GM12878 (cell line): ENCODE results near the gene COL9A3. TPM values are rescaled to one million over a fixed set of nuclear protein-coding genes. Genes with fewer than 3 reads are reported as not detected.

ENCODE experiments used
- ATAC-seq: fragments of 200-7000 bp; cut with Tn5 transposase; 3 replicates; pipeline ENCODE4 v1.9.1; 2020; ENCODE audit warnings: mild to moderate bottlenecking, moderate library complexity
- BruUV-seq: library from RNA; stranded (reverse); fragments of 400-500 nt; replicated peaks from 2 replicates; lab custom pipeline; 2021; lab: Mats Ljungman, UMichigan
- CTCF ChIA-PET: fragments of 300-600 bp; sonication (Branson Sonifier 250); formaldehyde crosslinking; extraction: SDS; loops from one replicate; lab custom pipeline; 2021; ENCODE audit warnings: inconsistent platforms; lab: Yijun Ruan, JAX
- POLR2A ChIA-PET: fragments of 350-600 bp; formaldehyde crosslinking; extraction: SDS; loops from one replicate; lab custom pipeline; 2021; ENCODE audit warnings: inconsistent platforms; lab: Charles Lee
- RAD21 ChIA-PET: fragments of 300-600 bp; sonication (Branson Sonifier 250); formaldehyde crosslinking; loops from one replicate; lab custom pipeline; 2023; ENCODE audit warnings: antibody characterized with exemption; ENCODE audit not compliant: unreplicated experiment; lab: Charles Lee
- SMC1A ChIA-PET: fragments of 300-600 bp; sonication (Branson Sonifier 250); formaldehyde crosslinking; loops from one replicate; lab custom pipeline; 2023; ENCODE audit not compliant: unreplicated experiment, uncharacterized antibody; lab: Charles Lee
- DNase-seq: peaks from one replicate; pipeline ENCODE4 v3.0.0-alpha.2; 2011; ENCODE audit warnings: low read depth, low spot score
- FAIRE-seq: peaks from 3 replicates; lab custom pipeline; 2011; peaks lifted over from hg19 to GRCh38; lab: Jason Lieb, UNC
- H2AFZ ChIP-seq: 2 replicates; pipeline ENCODE4 v1.6.0; 2011; ENCODE audit warnings: low read depth, low read length, control low read depth; ENCODE audit not compliant: control insufficient read depth
- H3K27ac ChIP-seq: 2 replicates; pipeline ENCODE4 v1.5.1; 2011; ENCODE audit warnings: control low read depth; ENCODE audit not compliant: control insufficient read depth, insufficient read depth
- H3K27me3 ChIP-seq, 2 experiments: replicated peaks in 1 of 2; 2 replicates each; pipeline versions ENCODE4 v1.6.0 to v1.6.1; 2011; ENCODE audit warnings: low read length in 1 of 2; ENCODE audit not compliant: control insufficient read depth in 2 of 2, insufficient read depth in 2 of 2
- H3K36me3 ChIP-seq, 2 experiments: 2 replicates each; pipeline ENCODE4 v1.5.1; 2011; ENCODE audit warnings: low read length in 1 of 2; ENCODE audit not compliant: control insufficient read depth in 2 of 2, insufficient read depth in 2 of 2
- H3K4me1 ChIP-seq: 2 replicates; pipeline ENCODE4 v1.6.1; 2011; ENCODE audit warnings: mild to moderate bottlenecking, low read length, moderate library complexity, mixed read lengths; ENCODE audit not compliant: control insufficient read depth, insufficient read depth
- H3K4me2 ChIP-seq: 2 replicates; pipeline ENCODE4 v1.6.0; 2011; ENCODE audit warnings: control low read depth; ENCODE audit not compliant: control insufficient read depth, insufficient read depth
- H3K4me3 ChIP-seq: fragments of 200-600 bp; sonication (generic); 2 replicates; pipeline ENCODE4 v1.5.1; 2016
- H3K79me2 ChIP-seq: 2 replicates; pipeline ENCODE4 v1.6.0; 2011; ENCODE audit warnings: low read length; ENCODE audit not compliant: control insufficient read depth, insufficient read depth
- H3K9ac ChIP-seq: 2 replicates; pipeline ENCODE4 v1.8.0; 2011; ENCODE audit warnings: low read length, control low read depth, mixed read lengths; ENCODE audit not compliant: control insufficient read depth, insufficient read depth
- H3K9me3 ChIP-seq: replicated peaks from 3 replicates; pipeline ENCODE4 v1.5.1; 2011; ENCODE audit warnings: mild to moderate bottlenecking, low read length; ENCODE audit not compliant: control insufficient read depth, insufficient read depth
- H4K20me1 ChIP-seq: 2 replicates; pipeline ENCODE4 v1.6.0; 2011; ENCODE audit not compliant: control insufficient read depth, insufficient read depth
- CBFB ChIP-seq: IDR thresholded peaks from 2 replicates; pipeline ENCODE4 v1.6.1; 2016; ENCODE audit warnings: antibody characterized with exemption, low read depth
- CTCF ChIP-seq, 3 experiments: IDR thresholded peaks in 2 of 3; conservative IDR thresholded peaks in 1 of 3; 2 replicates each; pipeline ENCODE4 v1.5.1; 2011; ENCODE audit warnings: low read depth in 3 of 3, low read length in 3 of 3, mild to moderate bottlenecking in 3 of 3, control low read depth in 2 of 3, moderate library complexity in 2 of 3, inconsistent platforms in 1 of 3, mixed read lengths in 1 of 3; ENCODE audit not compliant: control insufficient read depth in 2 of 3, insufficient read depth in 1 of 3; ENCODE audit errors: extremely low read depth in 1 of 3
- GABPA ChIP-seq: IDR thresholded peaks from 2 replicates; pipeline ENCODE4 v1.6.1; 2014; ENCODE audit warnings: antibody characterized with exemption, low read depth, mild to moderate bottlenecking, inconsistent platforms
- LARP7 ChIP-seq: fragments of 450-650 bp; IDR thresholded peaks from 2 replicates; pipeline ENCODE4 v1.6.1; 2017; ENCODE audit warnings: mild to moderate bottlenecking
- MTA3 ChIP-seq: IDR thresholded peaks from 2 replicates; pipeline ENCODE4 v1.6.1; 2012; ENCODE audit warnings: low read length, inconsistent platforms, borderline replicate concordance
- NFIC ChIP-seq: IDR thresholded peaks from 2 replicates; pipeline ENCODE4 v1.6.1; 2012; ENCODE audit warnings: low read depth, mild to moderate bottlenecking, inconsistent platforms, low read length, moderate library complexity
- RB1 ChIP-seq: fragments of 450-650 bp; formaldehyde crosslinking; IDR thresholded peaks from 2 replicates; pipeline ENCODE4 v1.6.1; 2017; ENCODE audit warnings: mild to moderate bottlenecking, borderline replicate concordance
- SPI1 ChIP-seq: IDR thresholded peaks from 2 replicates; pipeline ENCODE4 v1.6.1; 2011; ENCODE audit warnings: low read depth, mild to moderate bottlenecking, low read length, moderate library complexity, borderline replicate concordance; ENCODE audit not compliant: insufficient read depth
- WGBS: methylation state at CpG from one replicate; pipeline ENCODE4 v1.1.6; 2016; ENCODE audit warnings: low lambda C conversion rate; ENCODE audit not compliant: insufficient replicate concordance, insufficient coverage; ENCODE audit errors: missing lambda C conversion rate; 5-methylcytosine and 5-hydroxymethylcytosine counted together
- in situ Hi-C: fragments of 300-500 bp; cut with MboI; formaldehyde crosslinking; loops from 9 replicates; pipeline ENCODE4 v1.14.3; 2018; ENCODE audit warnings: mixed read lengths
- intact Hi-C: fragments of 100-400 bp; cut with micrococcal nuclease; formaldehyde crosslinking; loops from one replicate; pipeline ENCODE4 v1.14.2; 2022; ENCODE audit not compliant: unreplicated experiment
- polyA plus RNA-seq, 11 experiments: library from polyadenylated mRNA; depleted of rRNA in 4 of 11; unstranded in 6 of 11; stranded (reverse) in 5 of 11; fragments of >200 nt; fragmentation: Nextera tagmentation in 4 of 11; fragmentation: Illumina TruSeq in 1 of 11; extraction: Ambion mirVana in 4 of 11; extraction: Trizol in 1 of 11; gene quantifications; 1 replicate in 1 of 11; 2 replicates in 10 of 11; pipeline versions ENCODE4 v1.2.1 to v1.2.3, GENCODE V29; 2011 to 2016; ENCODE audit warnings: inconsistent platforms in 2 of 11, missing spikeins in 2 of 11, low read depth in 1 of 11
- total RNA-seq, 4 experiments: library from RNA; depleted of rRNA in 3 of 4; stranded (reverse); fragments of >200 nt in 3 of 4; fragmentation: Illumina TruSeq in 1 of 4; extraction: Trizol in 1 of 4; gene quantifications; 2 replicates each; pipeline versions ENCODE4 v1.2.1 to v1.2.3, GENCODE V29; 2013 to 2021
- TF ChIP-seq, protein P1 (sequence below): fragments of 450-650 bp; IDR thresholded peaks from 2 replicates; pipeline ENCODE4 v1.6.1; 2014; ENCODE audit warnings: mild to moderate bottlenecking

Gene COL9A3
- total and polyA plus RNA-seq, 10 of the 15 experiments (the other 5 are each of a cell fraction or from before 2014, with no cell fraction given): 0.09 to 1.7 (median 0.63) TPM; not detected in 1

- peak; percentile 32 for ATAC-seq
- intact Hi-C loops (no loop called here), in situ Hi-C loops (no loop called here)
- Histone ChIP-seq H3K4me1 (peaks cover 18% of the 10 kb centered on the region), H3K9ac (peak overlapping the region; percentile 57), H3K79me2 (peaks cover 25% of the 10 kb centered on the region), H3K9me3 (no peaks in the 10 kb centered on the region), H3K27ac (no peak overlapping the region), H2AFZ (peak overlapping the region; percentile 85), H3K4me2 (peak overlapping the region; percentile 92), H4K20me1 (no peaks in the 10 kb centered on the region), H3K27me3 (no peaks in the 10 kb centered on the region), H3K36me3 (peaks cover 8 to 16% of the 10 kb centered on the region in 2 experiments), H3K4me3 (peak overlapping the region; percentile 96)
- SMC1A ChIA-PET: interaction anchor here (0.9 kb wide), 1 partner anchor 9 kb away, joined by 4 read pairs; no protein-coding TSS in a partner anchor
- FAIRE-seq: no peak
- DNase-seq: no peak
- WGBS: 8% methylated on average over 15 of the region's 25 CpGs
- CTCF ChIA-PET: interaction anchor here (0.6 to 1.3 kb wide), 2 partner anchors 10 to 304 kb away, joined by 3 read pairs; no protein-coding TSS in a partner anchor
- TF ChIP-seq, protein P1, sequence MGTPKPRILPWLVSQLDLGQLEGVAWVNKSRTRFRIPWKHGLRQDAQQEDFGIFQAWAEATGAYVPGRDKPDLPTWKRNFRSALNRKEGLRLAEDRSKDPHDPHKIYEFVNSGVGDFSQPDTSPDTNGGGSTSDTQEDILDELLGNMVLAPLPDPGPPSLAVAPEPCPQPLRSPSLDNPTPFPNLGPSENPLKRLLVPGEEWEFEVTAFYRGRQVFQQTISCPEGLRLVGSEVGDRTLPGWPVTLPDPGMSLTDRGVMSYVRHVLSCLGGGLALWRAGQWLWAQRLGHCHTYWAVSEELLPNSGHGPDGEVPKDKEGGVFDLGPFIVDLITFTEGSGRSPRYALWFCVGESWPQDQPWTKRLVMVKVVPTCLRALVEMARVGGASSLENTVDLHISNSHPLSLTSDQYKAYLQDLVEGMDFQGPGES: no peak
- TF ChIP-seq MTA3 (no peak), NFIC (no peak), SPI1 (no peak), RB1 (peak; percentile 19; the same call in 1 of the 2 replicates), CBFB (0 out of 2 replicates have a peak, but pooled peaks have one; percentile 17), GABPA (no peak), LARP7 (0 out of 2 replicates have a peak, but pooled peaks have one; percentile 21), CTCF (IDR thresholded peaks at IDR 0.05 in 2 of 3, conservative IDR thresholded peaks at IDR 0.05 in 1 of 3; ENCODE audit: control insufficient read depth in 2 of 3, extremely low read depth in 1 of 3, insufficient read depth in 1 of 3, low read depth in 3 of 3, low read length in 3 of 3) (peak in 1 of 3 experiments; percentile 16; a peak in 1 of 6 replicates)
- POLR2A ChIA-PET: interaction anchor here (0.9 to 2.0 kb wide), 2 partner anchors 10 to 13 kb away, joined by 4 to 11 read pairs; no protein-coding TSS in a partner anchor
- RAD21 ChIA-PET: interaction anchor here (1.0 kb wide), 1 partner anchor 10 kb away, joined by 4 to 9 read pairs; no protein-coding TSS in a partner anchor
- BruUV-seq: no TSS peak
These were observed 12.7 kb upstream of the COL9A3 start for GRCh38 chr20:62804021-62804626.
